ENCODE measurements around the gene RASSF3. TPM values are rescaled to one million over a fixed set of nuclear protein-coding genes. Genes with fewer than 3 reads are reported as not detected.

RASSF3 gene
- total and polyA plus RNA-seq, 12 donors, result 21.6 to 159 (median 82.4) TPM

DNA sequence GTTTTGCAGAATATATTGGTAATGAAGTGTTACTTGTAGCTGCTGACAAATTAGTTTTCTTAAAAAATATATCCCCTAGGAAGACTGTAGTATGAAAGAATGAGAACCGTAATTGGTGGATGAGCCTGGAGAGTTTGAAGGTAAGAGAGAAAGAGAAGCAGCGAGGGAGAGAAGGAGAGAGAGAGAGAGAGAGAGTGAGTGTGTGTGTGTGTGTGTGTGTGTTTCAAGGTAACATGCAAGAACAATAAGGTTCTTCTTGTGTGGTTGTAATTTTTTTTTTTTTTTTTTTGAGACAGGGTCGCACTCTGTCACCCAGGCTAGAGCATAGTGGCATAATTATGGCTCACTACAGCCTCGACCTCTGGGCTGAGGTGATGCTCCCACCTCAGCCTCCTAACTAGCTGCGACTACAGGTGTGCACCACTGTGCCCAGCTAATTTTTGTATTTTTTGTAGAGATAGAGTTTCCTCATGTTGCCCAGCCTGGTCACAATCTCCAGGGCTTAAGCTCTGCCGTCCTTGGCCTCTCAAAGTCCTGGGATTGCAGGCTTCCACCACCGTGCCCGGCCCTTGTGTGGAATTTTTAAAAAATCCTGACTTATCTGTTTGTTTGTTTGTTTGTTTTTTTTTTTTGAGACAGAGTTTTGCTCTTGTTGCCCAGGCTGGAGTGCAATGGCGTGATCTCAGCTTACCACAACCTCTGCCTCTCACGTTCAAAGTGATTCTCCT lies 73.7 kb downstream of the RASSF3 start:
- Histone ChIP-seq H3K27me3 (no peaks in the 10 kb centered on the region), H3K27ac (peak overlapping the region in 9 of 10 donors; percentile 7 to 89 (median 82)), H3K4me1 (peaks cover 16 to 84% (median 66%) of the 10 kb centered on the region in 9 donors), H3K4me3 (no peak overlapping the region), H3K9me3 (no peaks in the 10 kb centered on the region), H3K36me3 (peaks cover 0 to 45% (median 21%) of the 10 kb centered on the region in 9 donors)
- no peak for DNase-seq
- WGBS, 2 donors, result 87 to 88% methylated on average over 10 of the region's 10 CpGs
- TF ChIP-seq, protein P1, sequence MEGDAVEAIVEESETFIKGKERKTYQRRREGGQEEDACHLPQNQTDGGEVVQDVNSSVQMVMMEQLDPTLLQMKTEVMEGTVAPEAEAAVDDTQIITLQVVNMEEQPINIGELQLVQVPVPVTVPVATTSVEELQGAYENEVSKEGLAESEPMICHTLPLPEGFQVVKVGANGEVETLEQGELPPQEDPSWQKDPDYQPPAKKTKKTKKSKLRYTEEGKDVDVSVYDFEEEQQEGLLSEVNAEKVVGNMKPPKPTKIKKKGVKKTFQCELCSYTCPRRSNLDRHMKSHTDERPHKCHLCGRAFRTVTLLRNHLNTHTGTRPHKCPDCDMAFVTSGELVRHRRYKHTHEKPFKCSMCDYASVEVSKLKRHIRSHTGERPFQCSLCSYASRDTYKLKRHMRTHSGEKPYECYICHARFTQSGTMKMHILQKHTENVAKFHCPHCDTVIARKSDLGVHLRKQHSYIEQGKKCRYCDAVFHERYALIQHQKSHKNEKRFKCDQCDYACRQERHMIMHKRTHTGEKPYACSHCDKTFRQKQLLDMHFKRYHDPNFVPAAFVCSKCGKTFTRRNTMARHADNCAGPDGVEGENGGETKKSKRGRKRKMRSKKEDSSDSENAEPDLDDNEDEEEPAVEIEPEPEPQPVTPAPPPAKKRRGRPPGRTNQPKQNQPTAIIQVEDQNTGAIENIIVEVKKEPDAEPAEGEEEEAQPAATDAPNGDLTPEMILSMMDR (IDR thresholded peaks at IDR 0.05), result no peak
- intact Hi-C loops (cut with DNase I), result loop anchor here in 4 of 10 donors (5.0 kb wide), 1 partner anchor 72 kb away; the partner anchor contains the start of gene RASSF3 (in 4 of the 4)
- ATAC-seq, result no peak

DNA sequence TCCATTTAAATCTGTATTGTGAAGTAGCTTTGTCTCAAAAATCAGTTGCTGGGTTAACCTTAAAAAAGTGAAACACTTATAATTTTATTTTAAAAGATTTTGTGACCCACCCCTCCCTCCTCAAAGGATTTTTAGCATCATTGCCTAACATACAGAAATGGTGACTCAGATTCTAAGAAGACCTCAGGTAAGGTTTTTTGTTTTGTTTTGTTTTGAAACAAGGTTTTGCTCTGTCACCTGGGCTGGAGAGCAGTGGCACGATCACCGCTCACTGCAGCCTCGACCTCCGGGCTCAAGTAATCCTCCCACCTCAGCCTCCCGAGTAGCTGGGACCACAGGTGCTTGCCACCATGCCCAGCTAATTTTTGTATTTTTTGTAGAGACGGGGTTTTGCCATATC lies 74.8 kb downstream of the RASSF3 start:
- TF ChIP-seq, protein P1 (IDR thresholded peaks at IDR 0.05), result no peak
- Histone ChIP-seq H3K9me3 (no peaks in the 10 kb centered on the region), H3K27me3 (no peaks in the 10 kb centered on the region), H3K27ac (peak overlapping the region in 4 of 10 donors; percentile 3 to 89 (median 44)), H3K4me1 (peaks cover 12 to 73% (median 56%) of the 10 kb centered on the region in 9 donors), H3K36me3 (peaks cover 0 to 46% (median 21%) of the 10 kb centered on the region in 9 donors), H3K4me3 (no peak overlapping the region)
- WGBS, 2 donors, result 93 to 96% methylated on average over 6 of the region's 6 CpGs
- no peak for ATAC-seq
- no peak for DNase-seq
- intact Hi-C loops (cut with DNase I), result no loop called here

DNA sequence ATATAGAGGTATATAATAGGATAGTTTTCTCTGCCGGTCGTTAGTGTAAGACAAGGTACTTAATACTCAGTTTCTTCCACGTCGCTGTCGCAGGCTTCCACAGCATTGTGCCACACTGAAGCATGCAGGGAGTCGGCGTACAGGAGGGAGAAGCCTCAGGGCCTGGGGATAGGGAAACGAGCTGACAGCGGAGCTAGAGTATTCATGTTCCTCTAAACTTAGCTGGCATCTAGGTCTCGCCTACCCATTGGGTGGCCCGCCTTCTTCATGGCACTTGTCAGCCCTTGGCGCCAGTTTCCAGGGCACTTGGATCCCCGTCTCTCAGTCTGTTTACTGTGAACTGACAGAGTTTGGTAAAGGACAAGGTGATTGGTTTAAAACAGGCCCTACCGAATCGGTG lies 75.3 kb downstream of the RASSF3 start:
- Histone ChIP-seq H3K4me3 (no peak overlapping the region), H3K9me3 (no peaks in the 10 kb centered on the region), H3K27me3 (no peaks in the 10 kb centered on the region), H3K27ac (peak overlapping the region in 3 of 10 donors; percentile 3 to 89 (median 5)), H3K4me1 (peaks cover 9 to 68% (median 50%) of the 10 kb centered on the region in 9 donors), H3K36me3 (peaks cover 0 to 46% (median 21%) of the 10 kb centered on the region in 9 donors)
- intact Hi-C loops (cut with DNase I), result no loop called here
- ATAC-seq (peak in 1 of 8 donors; percentile 16), DNase-seq (no peak)
- WGBS, 2 donors, result 90 to 91% methylated on average over 15 of the region's 15 CpGs
- TF ChIP-seq, protein P1 (IDR thresholded peaks at IDR 0.05), result no peak

DNA sequence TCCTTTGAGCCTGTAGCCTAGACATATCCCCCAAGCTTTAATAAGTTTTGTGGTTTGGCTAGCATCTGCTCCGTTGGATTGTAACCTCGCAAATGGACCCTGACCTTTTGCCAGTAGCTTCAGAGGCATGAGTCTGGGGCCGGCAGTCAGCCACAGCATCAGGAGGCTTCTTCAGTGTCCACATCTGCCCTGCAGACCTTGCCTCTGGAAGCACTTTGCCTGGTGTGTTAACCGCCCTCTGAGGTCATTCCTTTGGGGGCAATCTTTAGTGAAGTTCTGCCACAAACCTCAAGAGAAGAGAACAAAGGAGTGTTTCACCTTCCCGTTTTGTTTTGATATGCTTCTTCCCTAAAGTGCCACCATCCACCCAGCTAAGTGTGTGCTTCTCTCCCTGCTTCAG lies 77.5 kb downstream of the RASSF3 start:
- no peak for DNase-seq
- intact Hi-C loops (cut with DNase I), result no loop called here
- Histone ChIP-seq H3K4me1 (peaks cover 7 to 54% (median 35%) of the 10 kb centered on the region in 9 donors), H3K9me3 (no peaks in the 10 kb centered on the region), H3K27ac (peak overlapping the region in 8 of 10 donors; percentile 18 to 67 (median 35)), H3K4me3 (no peak overlapping the region), H3K36me3 (peaks cover 0 to 52% (median 21%) of the 10 kb centered on the region in 9 donors), H3K27me3 (no peaks in the 10 kb centered on the region)
- TF ChIP-seq, protein P1 (IDR thresholded peaks at IDR 0.05), result no peak
- 35 to 38% methylated on average over 5 of the region's 5 CpGs for WGBS, 2 donors
- peak in 5 of 8 donors; percentile 11 to 29 (median 18) for ATAC-seq

Measured in heart right ventricle (tissue), 16 donors.